Body of pancreas (tissue), 4 donors: ENCODE results near the gene TOP3B.

ENCODE experiments used
- CTCF ChIP-seq, 7 experiments: fragments of 450-650 bp in 4 of 7; fragments of 200-600 bp in 3 of 7; sonication (generic) in 3 of 7; IDR thresholded peaks; one replicate each; pipeline ENCODE4 v1.5.1; 2016 to 2019; ENCODE audit warnings: antibody characterized with exemption in 7 of 7
- POLR2A ChIP-seq, 3 donors: fragments of 450-650 bp; IDR thresholded peaks; one replicate each; pipeline ENCODE4 v1.6.1; 2016; ENCODE audit warnings: antibody characterized with exemption in 3 of 3, mild to moderate bottlenecking in 2 of 3

GRCh38 chr22:21949948-21950347, 32.6 kb downstream of the TOP3B start:
- TF ChIP-seq POLR2A (IDR thresholded peaks at IDR 0.05) (no peak), CTCF (IDR thresholded peaks at IDR 0.05) (no peak)
